GM19328 (cell line): ENCODE measurements around the gene PTPRD.

Experiments
- ATAC-seq: cut with Tn5 transposase; IDR thresholded peaks from one replicate; pipeline ENCODE4 v1.9.1; 2021; ENCODE audit warnings: mild to moderate bottlenecking, moderate library complexity; ENCODE audit not compliant: unreplicated experiment

PTPRD gene

DNA sequence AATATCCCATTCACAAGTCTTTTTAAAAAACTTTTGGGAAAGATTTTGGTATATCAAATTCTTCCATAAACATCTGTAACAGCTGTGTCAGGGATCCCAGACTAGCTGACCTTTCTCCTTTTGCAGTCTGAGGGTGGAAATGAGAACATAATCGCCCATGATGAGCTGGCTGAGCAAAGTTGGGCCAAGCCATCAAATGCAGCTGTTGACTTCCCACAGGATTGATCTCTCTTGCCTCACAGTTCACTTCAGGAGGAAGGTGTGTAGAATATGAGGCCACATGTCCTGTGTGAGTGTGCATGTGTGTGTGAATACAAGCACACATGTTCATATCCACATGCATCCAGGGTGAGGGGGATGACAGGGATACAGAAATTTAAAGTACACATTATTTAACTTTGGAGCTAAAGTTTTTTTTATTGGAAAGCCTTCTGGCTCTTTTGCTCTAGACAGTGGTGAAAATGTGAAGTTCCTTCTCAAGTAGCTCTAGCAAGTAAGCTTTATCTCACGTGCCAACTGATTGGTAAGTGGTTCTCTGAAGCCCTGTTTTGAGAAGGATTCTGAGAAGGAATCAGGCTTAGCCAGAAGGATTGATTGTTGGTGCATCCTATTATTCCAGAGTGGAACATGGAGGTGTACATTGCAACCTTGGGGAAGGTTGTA lies 2344.5 kb downstream of the PTPRD start:
- ATAC-seq, result no peak

DNA sequence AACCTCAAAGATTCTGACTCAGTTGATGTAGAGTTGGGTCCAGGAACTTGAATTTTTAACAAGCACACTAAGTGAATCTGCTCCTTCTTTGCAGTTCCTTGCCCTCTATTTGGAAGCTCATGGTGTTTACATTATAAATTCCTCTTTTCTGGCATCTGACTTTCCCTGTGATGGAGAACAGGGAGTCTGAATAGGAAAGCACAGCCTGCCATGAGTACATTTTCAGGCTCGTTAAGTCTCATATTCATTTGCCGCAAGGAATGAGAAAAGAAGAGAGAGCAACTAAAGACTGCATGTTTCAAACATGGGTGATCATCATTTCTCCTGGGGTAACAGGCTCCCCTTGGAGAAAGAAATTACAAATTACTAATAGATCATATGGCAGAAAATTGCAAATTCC lies 2345.2 kb downstream of the PTPRD start:
- ATAC-seq, result no peak

DNA sequence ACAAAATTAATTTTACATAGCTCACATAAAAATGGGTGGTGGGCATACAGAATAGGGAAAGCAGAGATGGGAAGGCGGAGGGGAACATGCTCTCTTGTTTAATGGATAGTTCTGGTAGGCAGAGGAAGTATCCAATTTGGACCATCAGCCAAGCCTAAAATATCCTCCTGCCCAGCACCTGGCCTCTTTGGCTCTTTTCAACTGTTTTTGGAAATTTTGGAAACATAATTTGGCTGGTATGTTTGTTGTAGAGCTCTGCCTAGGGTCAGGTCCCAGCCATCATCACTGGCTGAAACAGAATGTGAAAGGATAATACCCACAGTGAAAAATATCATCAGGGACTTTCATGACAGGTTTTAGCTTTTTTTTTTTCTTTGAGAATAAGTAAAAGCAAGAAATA lies 2345.9 kb downstream of the PTPRD start:
- no peak for ATAC-seq

DNA sequence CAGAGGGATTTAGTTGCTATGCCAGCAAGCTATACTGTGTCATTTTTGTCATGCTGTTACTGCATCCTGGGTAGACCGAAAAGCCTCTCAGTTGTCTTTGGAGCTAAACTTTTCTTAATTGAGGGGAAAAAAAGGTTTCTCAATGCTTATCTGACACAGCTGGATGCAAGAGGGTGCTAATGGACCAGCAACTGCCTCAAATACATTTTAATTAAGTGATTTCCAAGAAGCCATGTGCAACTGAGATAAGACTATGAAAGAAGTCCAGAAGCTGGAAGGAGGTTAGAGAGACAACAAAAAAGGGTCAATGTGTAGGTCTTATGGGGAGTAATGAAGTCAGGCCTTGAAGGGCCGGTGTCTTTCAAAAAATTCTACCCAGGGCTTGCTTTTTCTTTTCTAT lies 2347.5 kb downstream of the PTPRD start:
- ATAC-seq, result no peak
